ENCODE measurements around the gene FHDC1. TPM values are rescaled to one million over a fixed set of nuclear protein-coding genes. Genes with fewer than 3 reads are reported as not detected.

The FHDC1 gene
- total RNA-seq, 4 donors from 2014 or later: 21.9 to 39.6 (median 28.7) TPM

GRCh38 chr4:152983221-152983620, 47.1 kb downstream of the FHDC1 start:
- no peaks in the 10 kb centered on the region for H3K27me3 ChIP-seq
- no peak overlapping the region for H3K27ac ChIP-seq
- DNase-seq (ENCODE audit: low spot score in 2 of 2): no peak
- H3K9me3 ChIP-seq: no peaks in the 10 kb centered on the region
- no peak overlapping the region for H3K4me3 ChIP-seq
- H3K4me1 ChIP-seq: no peaks in the 10 kb centered on the region
- TF ChIP-seq POLR2AphosphoS5 (IDR thresholded peaks at IDR 0.05): no peak
- no peak for TF ChIP-seq EP300 (IDR thresholded peaks at IDR 0.05)
- no peak for TF ChIP-seq CTCF (IDR thresholded peaks at IDR 0.05)
- TF ChIP-seq POLR2A (IDR thresholded peaks at IDR 0.05): no peak
- 65% methylated on average over 6 of the region's 7 CpGs for WGBS
- H3K36me3 ChIP-seq: no peaks in the 10 kb centered on the region

- Histone ChIP-seq H3K36me3 (no peaks in the 10 kb centered on the region), H3K27ac (no peak overlapping the region), H3K9me3 (no peaks in the 10 kb centered on the region), H3K4me3 (no peak overlapping the region), H3K4me1 (no peaks in the 10 kb centered on the region), H3K27me3 (no peaks in the 10 kb centered on the region)
- 78% methylated on average over 6 of the region's 6 CpGs for WGBS
- TF ChIP-seq POLR2A (IDR thresholded peaks at IDR 0.05): no peak
- TF ChIP-seq EP300 (IDR thresholded peaks at IDR 0.05): no peak
- TF ChIP-seq CTCF (IDR thresholded peaks at IDR 0.05): no peak
- no peak for DNase-seq (ENCODE audit: low spot score in 2 of 2)
These were observed 47.8 kb downstream of the FHDC1 start for GRCh38 chr4:152983774-152984411.

- Histone ChIP-seq H3K27me3 (no peaks in the 10 kb centered on the region), H3K27ac (no peak overlapping the region), H3K4me3 (no peak overlapping the region), H3K4me1 (no peaks in the 10 kb centered on the region), H3K9me3 (no peaks in the 10 kb centered on the region), H3K36me3 (no peaks in the 10 kb centered on the region)
- 93% methylated on average over 4 of the region's 4 CpGs for WGBS
- DNase-seq (ENCODE audit: low spot score in 2 of 2): no peak
- TF ChIP-seq POLR2AphosphoS5 (IDR thresholded peaks at IDR 0.05) (no peak), CTCF (IDR thresholded peaks at IDR 0.05) (no peak), EP300 (IDR thresholded peaks at IDR 0.05) (no peak), POLR2A (IDR thresholded peaks at IDR 0.05) (no peak)
These were observed 52.8 kb downstream of the FHDC1 start for GRCh38 chr4:152988721-152989553.

GRCh38 chr4:152989554-152989970, 53.4 kb downstream of the FHDC1 start:
- Histone ChIP-seq H3K27ac (no peak overlapping the region), H3K4me1 (no peaks in the 10 kb centered on the region), H3K4me3 (no peak overlapping the region), H3K9me3 (no peaks in the 10 kb centered on the region), H3K36me3 (no peaks in the 10 kb centered on the region), H3K27me3 (no peaks in the 10 kb centered on the region)
- 94% methylated on average over 3 of the region's 3 CpGs for WGBS
- TF ChIP-seq CTCF (IDR thresholded peaks at IDR 0.05): no peak
- TF ChIP-seq POLR2AphosphoS5 (IDR thresholded peaks at IDR 0.05): no peak
- TF ChIP-seq EP300 (IDR thresholded peaks at IDR 0.05): no peak
- no peak for TF ChIP-seq POLR2A (IDR thresholded peaks at IDR 0.05)
- no peak for DNase-seq (ENCODE audit: low spot score in 2 of 2)

- DNase-seq (ENCODE audit: low spot score in 2 of 2): no peak
- TF ChIP-seq CTCF (IDR thresholded peaks at IDR 0.05) (no peak), POLR2A (IDR thresholded peaks at IDR 0.05) (no peak), POLR2AphosphoS5 (IDR thresholded peaks at IDR 0.05) (no peak), EP300 (IDR thresholded peaks at IDR 0.05) (no peak)
- Histone ChIP-seq H3K4me3 (no peak overlapping the region), H3K36me3 (no peaks in the 10 kb centered on the region), H3K27ac (no peak overlapping the region), H3K9me3 (no peaks in the 10 kb centered on the region), H3K4me1 (peaks cover 7% of the 10 kb centered on the region), H3K27me3 (no peaks in the 10 kb centered on the region)
- 89% methylated on average over 8 of the region's 8 CpGs for WGBS
These were observed 54.5 kb downstream of the FHDC1 start for GRCh38 chr4:152990471-152991131.
